HepG2 (cell line): ENCODE results near the gene NOP9. TPM values are rescaled to one million over a fixed set of nuclear protein-coding genes. Genes with fewer than 3 reads are reported as not detected.

Experiments
- ATF3 ChIP-seq: sonication (generic); formaldehyde crosslinking; IDR thresholded peaks from 2 replicates; pipeline ENCODE4 v1.4.0; 2020; ENCODE audit warnings: missing genetic modification reagents
- HNF1A ChIP-seq, 2 experiments: sonication (generic) in 1 of 2; formaldehyde crosslinking in 1 of 2; IDR thresholded peaks; 2 replicates each; pipeline versions ENCODE4 v1.4.0 to v1.6.1; 2016 to 2020; ENCODE audit warnings: borderline replicate concordance in 1 of 2, low read depth in 1 of 2, mild to moderate bottlenecking in 1 of 2, missing genetic modification reagents in 1 of 2
- HNF4A ChIP-seq: sonication (generic); formaldehyde crosslinking; IDR thresholded peaks from 2 replicates; pipeline ENCODE4 v1.4.0; 2020; ENCODE audit warnings: missing genetic modification reagents
- IKZF1 ChIP-seq: fragments of 450-650 bp; IDR thresholded peaks from 2 replicates; pipeline ENCODE4 v1.7.1; 2016
- JUN ChIP-seq: sonication (generic); formaldehyde crosslinking; IDR thresholded peaks from 2 replicates; pipeline ENCODE4 v1.4.0; 2020; ENCODE audit warnings: mild to moderate bottlenecking, missing genetic modification reagents
- KDM5B ChIP-seq: sonication (generic); formaldehyde crosslinking; IDR thresholded peaks from 2 replicates; pipeline ENCODE4 v1.4.0; 2020; ENCODE audit warnings: missing genetic modification reagents, mild to moderate bottlenecking, borderline replicate concordance
- MLLT10 ChIP-seq: sonication (generic); formaldehyde crosslinking; IDR thresholded peaks from 2 replicates; pipeline ENCODE4 v1.4.0; 2020; ENCODE audit warnings: missing genetic modification reagents
- NFYC ChIP-seq: IDR thresholded peaks from 2 replicates; pipeline ENCODE4 v1.6.1; 2016; ENCODE audit warnings: missing genetic modification reagents, missing compliant biosample characterization
- NR3C1 ChIP-seq: sonication (generic); formaldehyde crosslinking; IDR thresholded peaks from 2 replicates; pipeline ENCODE4 v1.4.0; 2020; ENCODE audit warnings: missing genetic modification reagents
- RELA ChIP-seq: sonication (generic); formaldehyde crosslinking; IDR thresholded peaks from 2 replicates; pipeline ENCODE4 v1.4.0; 2020; ENCODE audit warnings: missing genetic modification reagents
- REPIN1 ChIP-seq: sonication (generic); formaldehyde crosslinking; IDR thresholded peaks from 2 replicates; pipeline ENCODE4 v1.8.0; 2022; ENCODE audit warnings: missing genetic modification reagents, low read depth, mild to moderate bottlenecking, borderline replicate concordance
- ZBTB20 ChIP-seq: sonication (generic); formaldehyde crosslinking; IDR thresholded peaks from 2 replicates; pipeline ENCODE4 v1.8.1; 2023; ENCODE audit warnings: missing genetic modification reagents, low read depth, mild to moderate bottlenecking, borderline replicate concordance
- ZKSCAN8 ChIP-seq: IDR thresholded peaks from 2 replicates; pipeline ENCODE4 v1.6.1; 2016; ENCODE audit warnings: borderline replicate concordance, missing genetic modification reagents, missing compliant biosample characterization
- ZNF143 ChIP-seq: sonication (generic); formaldehyde crosslinking; IDR thresholded peaks from 2 replicates; pipeline ENCODE4 v1.4.0; 2020; ENCODE audit warnings: missing genetic modification reagents
- ZNF670 ChIP-seq: sonication (generic); formaldehyde crosslinking; IDR thresholded peaks from 2 replicates; pipeline ENCODE4 v1.8.0; 2022; ENCODE audit warnings: mild to moderate bottlenecking, missing genetic modification reagents, borderline replicate concordance
- ZNF691 ChIP-seq: sonication (generic); formaldehyde crosslinking; IDR thresholded peaks from 2 replicates; pipeline ENCODE4 v1.4.0; 2020; ENCODE audit warnings: missing genetic modification reagents, low read depth, mild to moderate bottlenecking, borderline replicate concordance
- ZNF790 ChIP-seq: sonication (generic); formaldehyde crosslinking; IDR thresholded peaks from 2 replicates; pipeline ENCODE4 v1.8.0; 2022; ENCODE audit warnings: missing genetic modification reagents, mild to moderate bottlenecking, borderline replicate concordance
- polyA plus RNA-seq, 8 experiments: library from polyadenylated mRNA; depleted of rRNA in 3 of 8; stranded (reverse) in 7 of 8; unstranded in 1 of 8; fragments of >200 nt; fragmentation: Illumina TruSeq in 4 of 8; extraction: Trizol in 4 of 8; gene quantifications; 2 replicates each; pipeline versions ENCODE4 v1.2.1 to v1.2.3, GENCODE V29; 2011 to 2016; ENCODE audit warnings: low read depth in 4 of 8, missing spikeins in 1 of 8, mixed read lengths in 1 of 8; ENCODE audit not compliant: insufficient read depth in 1 of 8
- total RNA-seq, 5 experiments: library from RNA; depleted of rRNA; stranded (reverse); fragments of >200 nt; fragmentation: Illumina TruSeq; extraction: Trizol; gene quantifications; 2 replicates each; pipeline ENCODE4 v1.2.3, GENCODE V29; 2016; ENCODE audit warnings: low read depth in 1 of 5
- TF ChIP-seq, protein P1 (sequence below): IDR thresholded peaks from 2 replicates; pipeline ENCODE4 v1.6.1; 2018; ENCODE audit warnings: missing genetic modification reagents
- TF ChIP-seq, protein P2 (sequence below): sonication (generic); formaldehyde crosslinking; IDR thresholded peaks from 2 replicates; pipeline ENCODE4 v1.9.0; 2021; ENCODE audit warnings: missing genetic modification reagents, mild to moderate bottlenecking, borderline replicate concordance

Gene NOP9
- total and polyA plus RNA-seq, 2 of the 13 experiments (the other 11 are each of a cell fraction or from before 2014, with no cell fraction given), result 24.5 to 61.6 TPM

GRCh38 chr14:24307575-24308341 lies 8.1 kb downstream of the NOP9 start, which contains the start of gene CIDEB (continued):
- TF ChIP-seq ATF3 (CRISPR knock-in tag), result peak; percentile 95
- TF ChIP-seq ZBTB20 (CRISPR knock-in tag), result peak; percentile 64; the same call in 1 of the 2 replicates
- TF ChIP-seq ZNF691 (CRISPR knock-in tag), result peak; percentile 96
- TF ChIP-seq MLLT10, result no peak
- TF ChIP-seq HNF4A, result peak; percentile 100
- TF ChIP-seq ZKSCAN8 (CRISPR knock-in tag), result peak; percentile 97; the same call in 1 of the 2 replicates
- TF ChIP-seq JUN (CRISPR knock-in tag), result peak; percentile 97
- TF ChIP-seq, protein P1, sequence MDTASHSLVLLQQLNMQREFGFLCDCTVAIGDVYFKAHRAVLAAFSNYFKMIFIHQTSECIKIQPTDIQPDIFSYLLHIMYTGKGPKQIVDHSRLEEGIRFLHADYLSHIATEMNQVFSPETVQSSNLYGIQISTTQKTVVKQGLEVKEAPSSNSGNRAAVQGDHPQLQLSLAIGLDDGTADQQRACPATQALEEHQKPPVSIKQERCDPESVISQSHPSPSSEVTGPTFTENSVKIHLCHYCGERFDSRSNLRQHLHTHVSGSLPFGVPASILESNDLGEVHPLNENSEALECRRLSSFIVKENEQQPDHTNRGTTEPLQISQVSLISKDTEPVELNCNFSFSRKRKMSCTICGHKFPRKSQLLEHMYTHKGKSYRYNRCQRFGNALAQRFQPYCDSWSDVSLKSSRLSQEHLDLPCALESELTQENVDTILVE (CRISPR knock-in tag), result peak; percentile 92; the same call in 1 of the 2 replicates
- TF ChIP-seq ZNF790 (CRISPR knock-in tag), result 0 out of 2 replicates have a peak, but pooled peaks have one; percentile 78
- no peak for TF ChIP-seq NR3C1 (CRISPR knock-in tag)
- TF ChIP-seq IKZF1, result no peak
- TF ChIP-seq RELA (CRISPR knock-in tag), result peak; percentile 59; the same call in 1 of the 2 replicates
- TF ChIP-seq ZNF143 (CRISPR knock-in tag), result no peak; the same call in 1 of the 2 replicates
- TF ChIP-seq NFYC (CRISPR knock-in tag), result peak; percentile 11; the same call in 1 of the 2 replicates
- no peak for TF ChIP-seq ZNF670 (CRISPR knock-in tag)
- TF ChIP-seq REPIN1 (CRISPR knock-in tag), result peak; percentile 93
- peak; percentile 72 for TF ChIP-seq KDM5B (CRISPR knock-in tag)
- 0 out of 2 replicates have a peak, but pooled peaks have one; percentile 38 for TF ChIP-seq HNF1A (IDR thresholded peaks at IDR 0.05; ENCODE audit: low read depth)
- TF ChIP-seq HNF1A (CRISPR knock-in tag; IDR thresholded peaks at IDR 0.05; ENCODE audit: borderline replicate concordance), result peak; percentile 75; the same call in 1 of the 2 replicates
- TF ChIP-seq, protein P2, sequence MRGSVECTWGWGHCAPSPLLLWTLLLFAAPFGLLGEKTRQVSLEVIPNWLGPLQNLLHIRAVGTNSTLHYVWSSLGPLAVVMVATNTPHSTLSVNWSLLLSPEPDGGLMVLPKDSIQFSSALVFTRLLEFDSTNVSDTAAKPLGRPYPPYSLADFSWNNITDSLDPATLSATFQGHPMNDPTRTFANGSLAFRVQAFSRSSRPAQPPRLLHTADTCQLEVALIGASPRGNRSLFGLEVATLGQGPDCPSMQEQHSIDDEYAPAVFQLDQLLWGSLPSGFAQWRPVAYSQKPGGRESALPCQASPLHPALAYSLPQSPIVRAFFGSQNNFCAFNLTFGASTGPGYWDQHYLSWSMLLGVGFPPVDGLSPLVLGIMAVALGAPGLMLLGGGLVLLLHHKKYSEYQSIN (CRISPR knock-in tag), result no peak
